Smooth muscle cell (in vitro differentiated cells): ENCODE data around the gene DUS1L. TPM values are rescaled to one million over a fixed set of nuclear protein-coding genes. Genes with fewer than 3 reads are reported as not detected.

Experiments used
- DNase-seq: peaks from one replicate; lab custom pipeline; 2025; ENCODE audit not compliant: unreplicated experiment; lab: John Stamatoyannopoulos, UW
- H2AFZ ChIP-seq: fragments of 200-600 bp; sonication (generic); 2 replicates; pipeline ENCODE4 v1.6.0; 2016; ENCODE audit warnings: antibody characterized with exemption, low read depth, mild to moderate bottlenecking
- H3F3A ChIP-seq: fragments of 200-600 bp; sonication (generic); 2 replicates; pipeline ENCODE4 v1.6.0; 2017; ENCODE audit warnings: antibody characterized with exemption, low read depth
- H3K27ac ChIP-seq: fragments of 200-600 bp; sonication (generic); 2 replicates; pipeline ENCODE4 v1.5.1; 2016; ENCODE audit warnings: low read depth, mild to moderate bottlenecking
- H3K27me3 ChIP-seq: fragments of 200-600 bp; sonication (generic); 2 replicates; pipeline ENCODE4 v1.6.1; 2016; ENCODE audit warnings: low read depth, mild to moderate bottlenecking
- H3K36me3 ChIP-seq: fragments of 200-600 bp; sonication (generic); 2 replicates; pipeline ENCODE4 v1.5.1; 2016; ENCODE audit warnings: low read depth
- H3K4me1 ChIP-seq: fragments of 200-600 bp; sonication (generic); 2 replicates; pipeline ENCODE4 v1.5.1; 2016; ENCODE audit warnings: low read depth
- H3K4me2 ChIP-seq: fragments of 200-600 bp; sonication (generic); 2 replicates; pipeline ENCODE4 v1.6.0; 2016; ENCODE audit warnings: mild to moderate bottlenecking
- H3K4me3 ChIP-seq: fragments of 200-600 bp; sonication (generic); 2 replicates; pipeline ENCODE4 v1.5.1; 2016; ENCODE audit warnings: mild to moderate bottlenecking
- H3K79me2 ChIP-seq: fragments of 200-600 bp; sonication (generic); 2 replicates; pipeline ENCODE4 v1.6.0; 2016; ENCODE audit warnings: low read depth, mild to moderate bottlenecking
- H3K9ac ChIP-seq: fragments of 200-600 bp; sonication (generic); 2 replicates; pipeline ENCODE4 v1.6.0; 2016; ENCODE audit warnings: low read depth
- H3K9me3 ChIP-seq: fragments of 200-600 bp; sonication (generic); replicated peaks from 2 replicates; pipeline ENCODE4 v1.5.1; 2016; ENCODE audit warnings: low read depth
- H4K20me1 ChIP-seq: fragments of 200-600 bp; sonication (generic); 2 replicates; pipeline ENCODE4 v1.6.0; 2016; ENCODE audit warnings: low read depth
- WGBS: methylation state at CpG from one replicate; pipeline ENCODE4 v1.1.7; 2016; ENCODE audit warnings: low lambda C conversion rate; 5-methylcytosine and 5-hydroxymethylcytosine counted together
- polyA plus RNA-seq: library from polyadenylated mRNA; unstranded; fragments of >200 nt; fragmentation: Nextera tagmentation; extraction: Ambion mirVana; gene quantifications from 2 replicates; pipeline ENCODE4 v1.2.1, GENCODE V29; 2016
- total RNA-seq: library from RNA; depleted of rRNA; stranded (reverse); fragments of >200 nt; gene quantifications from 2 replicates; pipeline ENCODE4 v1.2.3, GENCODE V29; 2014
- TF ChIP-seq, protein P1 (sequence below): fragments of 200-600 bp; sonication (generic); IDR thresholded peaks from 2 replicates; pipeline ENCODE4 v1.5.1; 2017; ENCODE audit warnings: borderline replicate concordance, mild to moderate bottlenecking, antibody characterized with exemption; ENCODE audit not compliant: insufficient read depth, poor library complexity, severe bottlenecking

DUS1L gene
- total and polyA plus RNA-seq, 2 experiments from 2014 or later: 49.4 to 125 TPM

- TF ChIP-seq, protein P1, sequence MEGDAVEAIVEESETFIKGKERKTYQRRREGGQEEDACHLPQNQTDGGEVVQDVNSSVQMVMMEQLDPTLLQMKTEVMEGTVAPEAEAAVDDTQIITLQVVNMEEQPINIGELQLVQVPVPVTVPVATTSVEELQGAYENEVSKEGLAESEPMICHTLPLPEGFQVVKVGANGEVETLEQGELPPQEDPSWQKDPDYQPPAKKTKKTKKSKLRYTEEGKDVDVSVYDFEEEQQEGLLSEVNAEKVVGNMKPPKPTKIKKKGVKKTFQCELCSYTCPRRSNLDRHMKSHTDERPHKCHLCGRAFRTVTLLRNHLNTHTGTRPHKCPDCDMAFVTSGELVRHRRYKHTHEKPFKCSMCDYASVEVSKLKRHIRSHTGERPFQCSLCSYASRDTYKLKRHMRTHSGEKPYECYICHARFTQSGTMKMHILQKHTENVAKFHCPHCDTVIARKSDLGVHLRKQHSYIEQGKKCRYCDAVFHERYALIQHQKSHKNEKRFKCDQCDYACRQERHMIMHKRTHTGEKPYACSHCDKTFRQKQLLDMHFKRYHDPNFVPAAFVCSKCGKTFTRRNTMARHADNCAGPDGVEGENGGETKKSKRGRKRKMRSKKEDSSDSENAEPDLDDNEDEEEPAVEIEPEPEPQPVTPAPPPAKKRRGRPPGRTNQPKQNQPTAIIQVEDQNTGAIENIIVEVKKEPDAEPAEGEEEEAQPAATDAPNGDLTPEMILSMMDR: no peak
- peak overlapping the region; percentile 44 for H3K27ac ChIP-seq
These were observed 28.9 kb downstream of the DUS1L start for GRCh38 chr17:82036634-82037091.

DNA sequence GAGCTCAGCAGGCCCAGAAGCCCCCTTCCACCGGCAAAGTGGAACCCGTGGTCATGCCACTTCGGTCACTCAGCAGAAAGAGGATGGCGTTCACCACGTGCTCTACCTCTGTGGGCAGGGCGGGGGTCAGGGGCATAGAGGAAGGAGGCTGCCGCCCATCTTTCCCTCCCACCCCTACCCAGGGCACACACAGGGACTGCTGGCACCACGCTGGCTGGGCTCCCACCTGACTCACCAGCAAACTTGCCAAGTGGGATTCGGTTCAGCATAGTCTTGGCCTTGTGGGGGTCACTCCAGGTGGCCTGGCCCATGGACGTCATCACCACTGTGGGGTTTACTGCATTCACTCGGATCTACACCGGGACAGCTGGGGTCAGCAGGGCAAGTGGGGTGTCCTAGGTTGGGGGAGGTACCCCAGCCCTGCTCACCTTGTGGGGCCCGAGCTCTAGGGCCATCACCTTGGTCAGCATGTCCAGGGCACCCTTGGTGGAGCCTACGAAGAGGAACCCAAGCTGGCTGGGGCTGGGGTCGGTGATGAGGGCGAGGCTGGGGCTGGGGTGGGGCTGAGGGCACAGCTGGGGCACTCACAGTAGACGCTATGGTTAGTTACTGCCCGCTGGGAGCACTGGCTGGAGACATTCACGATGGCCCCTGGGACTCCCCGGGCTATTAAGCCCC, 29.5 kb downstream of the DUS1L start:
- H3K27ac ChIP-seq: no peak overlapping the region

More at GRCh38 chr17:82036634-82037091, 28.9 kb downstream of the DUS1L start:
- Histone ChIP-seq H3K9me3 (no peaks in the 10 kb centered on the region), H2AFZ (peak overlapping the region; percentile 86), H3K4me2 (peak overlapping the region; percentile 94), H3K9ac (peak overlapping the region; percentile 52), H3F3A (peaks cover 6% of the 10 kb centered on the region), H3K27me3 (no peaks in the 10 kb centered on the region), H3K36me3 (no peaks in the 10 kb centered on the region), H3K4me1 (peaks cover 6% of the 10 kb centered on the region), H3K79me2 (no peaks in the 10 kb centered on the region), H3K4me3 (peak overlapping the region; percentile 60), H4K20me1 (no peaks in the 10 kb centered on the region)
- 54% methylated on average over 23 of the region's 23 CpGs for WGBS
- no peak for DNase-seq

DNA sequence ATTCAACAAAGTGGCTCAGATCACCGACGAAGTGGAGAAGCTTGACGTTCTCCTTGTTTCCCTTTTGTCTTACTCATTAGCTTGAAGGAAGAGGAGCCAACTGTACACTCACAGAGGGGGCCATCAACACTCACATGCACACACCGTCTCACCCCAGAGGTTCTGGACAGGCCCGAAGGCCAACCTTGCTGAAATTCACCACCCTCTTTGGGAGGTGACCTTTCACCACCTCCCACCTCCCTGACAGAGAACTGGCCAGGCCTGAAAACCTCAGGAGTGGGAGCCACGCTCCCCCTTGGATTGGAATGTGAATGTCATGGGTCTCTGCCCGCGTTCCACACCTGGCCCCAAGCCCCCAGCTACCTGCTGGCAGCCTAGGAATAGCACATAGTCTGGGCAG, 30.1 kb downstream of the DUS1L start:
- 86% methylated on average over 8 of the region's 8 CpGs for WGBS
- Histone ChIP-seq H3K4me3 (no peak overlapping the region), H2AFZ (no peak overlapping the region), H3K4me1 (peaks cover 6% of the 10 kb centered on the region), H3K79me2 (no peaks in the 10 kb centered on the region), H3K9ac (no peak overlapping the region), H3K9me3 (no peaks in the 10 kb centered on the region), H3K36me3 (no peaks in the 10 kb centered on the region), H3K27ac (no peak overlapping the region), H3K27me3 (no peaks in the 10 kb centered on the region), H3F3A (peaks cover 6% of the 10 kb centered on the region), H4K20me1 (no peaks in the 10 kb centered on the region), H3K4me2 (no peak overlapping the region)
- DNase-seq: no peak
- TF ChIP-seq, protein P1: no peak

More for the DNA sequence above, 29.5 kb downstream of the DUS1L start:
- DNase-seq: no peak
- TF ChIP-seq, protein P1: no peak
- Histone ChIP-seq H3K27me3 (no peaks in the 10 kb centered on the region), H3K4me3 (peak overlapping the region; percentile 60), H3K9ac (no peak overlapping the region), H3K79me2 (no peaks in the 10 kb centered on the region), H4K20me1 (no peaks in the 10 kb centered on the region), H2AFZ (no peak overlapping the region), H3K4me2 (peak overlapping the region; percentile 94), H3K36me3 (no peaks in the 10 kb centered on the region), H3F3A (peaks cover 6% of the 10 kb centered on the region), H3K9me3 (no peaks in the 10 kb centered on the region), H3K4me1 (peaks cover 6% of the 10 kb centered on the region)
- WGBS: 95% methylated on average over 14 of the region's 20 CpGs
